ENCODE measurements around the gene TGFBR2.

DNA sequence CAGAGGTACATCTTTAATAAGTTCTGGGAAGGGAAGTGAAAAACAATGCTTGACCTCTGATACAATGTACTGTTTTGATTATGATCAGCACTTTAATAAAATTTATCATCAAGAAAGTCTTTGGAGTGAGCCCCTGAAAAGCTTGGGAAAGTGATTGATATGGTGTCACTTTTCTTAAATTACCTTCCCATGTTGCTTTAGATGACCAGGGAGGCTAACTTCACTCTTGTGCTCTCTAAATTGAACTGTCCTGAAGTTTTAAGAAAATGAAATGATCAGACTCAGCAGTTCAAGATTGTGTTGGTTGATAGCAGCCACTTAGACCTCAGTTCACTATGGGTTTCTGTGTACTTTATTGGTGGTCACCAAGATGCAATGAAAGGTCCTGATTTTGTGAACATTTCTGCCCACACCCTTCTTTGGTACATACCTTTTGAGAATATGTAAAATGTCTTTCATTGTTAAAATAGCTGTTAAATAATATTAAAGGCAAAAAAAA is 15.7 kb downstream of the TGFBR2 start:
- TF ChIP-seq RAD21 (IDR thresholded peaks at IDR 0.05), result no peak
- no peak for TF ChIP-seq SP1 (IDR thresholded peaks at IDR 0.05)
- TF ChIP-seq, protein P1, sequence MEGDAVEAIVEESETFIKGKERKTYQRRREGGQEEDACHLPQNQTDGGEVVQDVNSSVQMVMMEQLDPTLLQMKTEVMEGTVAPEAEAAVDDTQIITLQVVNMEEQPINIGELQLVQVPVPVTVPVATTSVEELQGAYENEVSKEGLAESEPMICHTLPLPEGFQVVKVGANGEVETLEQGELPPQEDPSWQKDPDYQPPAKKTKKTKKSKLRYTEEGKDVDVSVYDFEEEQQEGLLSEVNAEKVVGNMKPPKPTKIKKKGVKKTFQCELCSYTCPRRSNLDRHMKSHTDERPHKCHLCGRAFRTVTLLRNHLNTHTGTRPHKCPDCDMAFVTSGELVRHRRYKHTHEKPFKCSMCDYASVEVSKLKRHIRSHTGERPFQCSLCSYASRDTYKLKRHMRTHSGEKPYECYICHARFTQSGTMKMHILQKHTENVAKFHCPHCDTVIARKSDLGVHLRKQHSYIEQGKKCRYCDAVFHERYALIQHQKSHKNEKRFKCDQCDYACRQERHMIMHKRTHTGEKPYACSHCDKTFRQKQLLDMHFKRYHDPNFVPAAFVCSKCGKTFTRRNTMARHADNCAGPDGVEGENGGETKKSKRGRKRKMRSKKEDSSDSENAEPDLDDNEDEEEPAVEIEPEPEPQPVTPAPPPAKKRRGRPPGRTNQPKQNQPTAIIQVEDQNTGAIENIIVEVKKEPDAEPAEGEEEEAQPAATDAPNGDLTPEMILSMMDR (IDR thresholded peaks at IDR 0.05; ENCODE audit: low read depth, low read length, missing input control), result no peak
- no peak for TF ChIP-seq FOXA1 (IDR thresholded peaks at IDR 0.05)
- no peak for TF ChIP-seq YY1 (IDR thresholded peaks at IDR 0.05)
- TF ChIP-seq, protein P2, sequence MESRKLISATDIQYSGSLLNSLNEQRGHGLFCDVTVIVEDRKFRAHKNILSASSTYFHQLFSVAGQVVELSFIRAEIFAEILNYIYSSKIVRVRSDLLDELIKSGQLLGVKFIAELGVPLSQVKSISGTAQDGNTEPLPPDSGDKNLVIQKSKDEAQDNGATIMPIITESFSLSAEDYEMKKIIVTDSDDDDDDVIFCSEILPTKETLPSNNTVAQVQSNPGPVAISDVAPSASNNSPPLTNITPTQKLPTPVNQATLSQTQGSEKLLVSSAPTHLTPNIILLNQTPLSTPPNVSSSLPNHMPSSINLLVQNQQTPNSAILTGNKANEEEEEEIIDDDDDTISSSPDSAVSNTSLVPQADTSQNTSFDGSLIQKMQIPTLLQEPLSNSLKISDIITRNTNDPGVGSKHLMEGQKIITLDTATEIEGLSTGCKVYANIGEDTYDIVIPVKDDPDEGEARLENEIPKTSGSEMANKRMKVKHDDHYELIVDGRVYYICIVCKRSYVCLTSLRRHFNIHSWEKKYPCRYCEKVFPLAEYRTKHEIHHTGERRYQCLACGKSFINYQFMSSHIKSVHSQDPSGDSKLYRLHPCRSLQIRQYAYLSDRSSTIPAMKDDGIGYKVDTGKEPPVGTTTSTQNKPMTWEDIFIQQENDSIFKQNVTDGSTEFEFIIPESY (IDR thresholded peaks at IDR 0.05), result no peak
- TF ChIP-seq, protein P3, sequence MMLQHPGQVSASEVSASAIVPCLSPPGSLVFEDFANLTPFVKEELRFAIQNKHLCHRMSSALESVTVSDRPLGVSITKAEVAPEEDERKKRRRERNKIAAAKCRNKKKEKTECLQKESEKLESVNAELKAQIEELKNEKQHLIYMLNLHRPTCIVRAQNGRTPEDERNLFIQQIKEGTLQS (IDR thresholded peaks at IDR 0.05), result no peak
- TF ChIP-seq, protein P4, sequence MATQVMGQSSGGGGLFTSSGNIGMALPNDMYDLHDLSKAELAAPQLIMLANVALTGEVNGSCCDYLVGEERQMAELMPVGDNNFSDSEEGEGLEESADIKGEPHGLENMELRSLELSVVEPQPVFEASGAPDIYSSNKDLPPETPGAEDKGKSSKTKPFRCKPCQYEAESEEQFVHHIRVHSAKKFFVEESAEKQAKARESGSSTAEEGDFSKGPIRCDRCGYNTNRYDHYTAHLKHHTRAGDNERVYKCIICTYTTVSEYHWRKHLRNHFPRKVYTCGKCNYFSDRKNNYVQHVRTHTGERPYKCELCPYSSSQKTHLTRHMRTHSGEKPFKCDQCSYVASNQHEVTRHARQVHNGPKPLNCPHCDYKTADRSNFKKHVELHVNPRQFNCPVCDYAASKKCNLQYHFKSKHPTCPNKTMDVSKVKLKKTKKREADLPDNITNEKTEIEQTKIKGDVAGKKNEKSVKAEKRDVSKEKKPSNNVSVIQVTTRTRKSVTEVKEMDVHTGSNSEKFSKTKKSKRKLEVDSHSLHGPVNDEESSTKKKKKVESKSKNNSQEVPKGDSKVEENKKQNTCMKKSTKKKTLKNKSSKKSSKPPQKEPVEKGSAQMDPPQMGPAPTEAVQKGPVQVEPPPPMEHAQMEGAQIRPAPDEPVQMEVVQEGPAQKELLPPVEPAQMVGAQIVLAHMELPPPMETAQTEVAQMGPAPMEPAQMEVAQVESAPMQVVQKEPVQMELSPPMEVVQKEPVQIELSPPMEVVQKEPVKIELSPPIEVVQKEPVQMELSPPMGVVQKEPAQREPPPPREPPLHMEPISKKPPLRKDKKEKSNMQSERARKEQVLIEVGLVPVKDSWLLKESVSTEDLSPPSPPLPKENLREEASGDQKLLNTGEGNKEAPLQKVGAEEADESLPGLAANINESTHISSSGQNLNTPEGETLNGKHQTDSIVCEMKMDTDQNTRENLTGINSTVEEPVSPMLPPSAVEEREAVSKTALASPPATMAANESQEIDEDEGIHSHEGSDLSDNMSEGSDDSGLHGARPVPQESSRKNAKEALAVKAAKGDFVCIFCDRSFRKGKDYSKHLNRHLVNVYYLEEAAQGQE (IDR thresholded peaks at IDR 0.05), result no peak
- no peak for TF ChIP-seq EGR1 (IDR thresholded peaks at IDR 0.05; ENCODE audit: low read depth in 2 of 2)
- TF ChIP-seq JUND (IDR thresholded peaks at IDR 0.05), result no peak
- no peak for TF ChIP-seq TAF1 (conservative IDR thresholded peaks at IDR 0.05)
- TF ChIP-seq RXRA (IDR thresholded peaks at IDR 0.05), result no peak
- TF ChIP-seq, protein P5, sequence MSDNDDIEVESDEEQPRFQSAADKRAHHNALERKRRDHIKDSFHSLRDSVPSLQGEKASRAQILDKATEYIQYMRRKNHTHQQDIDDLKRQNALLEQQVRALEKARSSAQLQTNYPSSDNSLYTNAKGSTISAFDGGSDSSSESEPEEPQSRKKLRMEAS (IDR thresholded peaks at IDR 0.05), result no peak
- no peak for TF ChIP-seq GABPA (IDR thresholded peaks at IDR 0.05 in 1 of 2, conservative IDR thresholded peaks at IDR 0.05 in 1 of 2)
